Measurements from ENCODE around the gene SRCIN1. TPM values are rescaled to one million over a fixed set of nuclear protein-coding genes. Genes with fewer than 3 reads are reported as not detected.

SRCIN1 gene
- total RNA-seq, 3 donors from 2014 or later = 2.3 to 7.0 (median 2.5) TPM

- intact Hi-C loops (cut with DNase I, micrococcal nuclease) = no loop called here
- H3K36me3 ChIP-seq (ENCODE audit: low read depth) = no peaks in the 10 kb centered on the region
- peaks cover 22% of the 10 kb centered on the region for H3K4me1 ChIP-seq (ENCODE audit: low read depth)
- no peak for DNase-seq
- ATAC-seq = no peak
- TF ChIP-seq CTCF (IDR thresholded peaks at IDR 0.05) = no peak
- H3K4me3 ChIP-seq = no peak overlapping the region
- H3K9me3 ChIP-seq = no peaks in the 10 kb centered on the region
Observed at GRCh38 chr17:38605411-38605840, 326 bp downstream of the SRCIN1 start.

- no peaks in the 10 kb centered on the region for H3K36me3 ChIP-seq (ENCODE audit: low read depth)
- no peak for DNase-seq
- peaks cover 22% of the 10 kb centered on the region for H3K4me1 ChIP-seq (ENCODE audit: low read depth)
- intact Hi-C loops (cut with DNase I, micrococcal nuclease) = no loop called here
- H3K4me3 ChIP-seq = no peak overlapping the region
- TF ChIP-seq CTCF (IDR thresholded peaks at IDR 0.05) = no peak
- H3K9me3 ChIP-seq = no peaks in the 10 kb centered on the region
- no peak for ATAC-seq
Observed at GRCh38 chr17:38604479-38605403, 1.0 kb downstream of the SRCIN1 start.

GRCh38 chr17:38603786-38604478 is 1.8 kb downstream of the SRCIN1 start:
- Histone ChIP-seq H3K36me3 (ENCODE audit: low read depth) (no peaks in the 10 kb centered on the region), H3K9me3 (no peaks in the 10 kb centered on the region), H3K4me3 (no peak overlapping the region), H3K4me1 (ENCODE audit: low read depth) (peaks cover 22% of the 10 kb centered on the region)
- no peak for TF ChIP-seq CTCF (IDR thresholded peaks at IDR 0.05)
- ATAC-seq = no peak
- intact Hi-C loops (cut with DNase I, micrococcal nuclease) = no loop called here
- no peak for DNase-seq

- intact Hi-C loops (cut with DNase I, micrococcal nuclease) = no loop called here
- peaks cover 22% of the 10 kb centered on the region for H3K4me1 ChIP-seq (ENCODE audit: low read depth)
- no peaks in the 10 kb centered on the region for H3K9me3 ChIP-seq
- no peak for ATAC-seq
- no peak for TF ChIP-seq CTCF (IDR thresholded peaks at IDR 0.05)
- H3K36me3 ChIP-seq (ENCODE audit: low read depth) = no peaks in the 10 kb centered on the region
- no peak for DNase-seq
- no peak overlapping the region for H3K4me3 ChIP-seq
Observed at GRCh38 chr17:38602956-38603785, 2.6 kb downstream of the SRCIN1 start.

GRCh38 chr17:38602453-38602852 is 3.3 kb downstream of the SRCIN1 start:
- Histone ChIP-seq H3K9me3 (no peaks in the 10 kb centered on the region), H3K36me3 (ENCODE audit: low read depth) (no peaks in the 10 kb centered on the region), H3K4me1 (ENCODE audit: low read depth) (peaks cover 22% of the 10 kb centered on the region), H3K4me3 (no peak overlapping the region)
- intact Hi-C loops (cut with DNase I, micrococcal nuclease) = no loop called here
- TF ChIP-seq CTCF (IDR thresholded peaks at IDR 0.05) = no peak
- no peak for ATAC-seq
- DNase-seq = no peak
